OCI-LY7 (cell line): ENCODE results near the gene OR52E5. TPM values are rescaled to one million over a fixed set of nuclear protein-coding genes. Genes with fewer than 3 reads are reported as not detected.

Source experiments
- BruUV-seq: library from RNA; stranded (reverse); fragments of 400-500 nt; replicated peaks from 2 replicates; lab custom pipeline; 2021; lab: Mats Ljungman, UMichigan
- CTCF ChIA-PET: fragments of 300-600 bp; sonication (Branson Sonifier 250); formaldehyde crosslinking; loops from one replicate; lab custom pipeline; 2022; ENCODE audit warnings: antibody characterized with exemption; ENCODE audit not compliant: unreplicated experiment; lab: Charles Lee
- POLR2A ChIA-PET: fragments of 300-600 bp; sonication (Branson Sonifier 250); formaldehyde crosslinking; loops from one replicate; lab custom pipeline; 2022; ENCODE audit warnings: antibody characterized with exemption; lab: Charles Lee
- DNase-seq: peaks from one replicate; pipeline ENCODE4 v3.0.0-alpha.2; 2015; ENCODE audit warnings: low spot score
- H2AFZ ChIP-seq: fragments of 200-600 bp; sonication (generic), shearing (Covaris generic); 2 replicates; pipeline ENCODE4 v1.6.1; 2014; ENCODE audit warnings: mild to moderate bottlenecking, antibody characterized with exemption, low read length, moderate library complexity
- H3K27ac ChIP-seq: fragments of 200-600 bp; sonication (generic); 2 replicates; pipeline ENCODE4 v1.5.1; 2014; ENCODE audit warnings: mixed run types, low read depth, mild to moderate bottlenecking, moderate library complexity, low read length, inconsistent platforms; ENCODE audit not compliant: poor library complexity, severe bottlenecking
- H3K36me3 ChIP-seq: fragments of 200-600 bp; sonication (generic); 2 replicates; pipeline ENCODE4 v1.6.1; 2014; ENCODE audit warnings: mild to moderate bottlenecking, antibody characterized with exemption, low read length, moderate library complexity, mixed read lengths; ENCODE audit not compliant: insufficient read depth
- H3K4me1 ChIP-seq: fragments of 200-600 bp; sonication (generic); 2 replicates; pipeline ENCODE4 v1.5.1; 2014; ENCODE audit warnings: mild to moderate bottlenecking, low read length; ENCODE audit not compliant: insufficient read depth, poor library complexity, severe bottlenecking
- H3K4me2 ChIP-seq: fragments of 200-600 bp; sonication (generic); 2 replicates; pipeline ENCODE4 v1.6.1; 2014; ENCODE audit warnings: mild to moderate bottlenecking, low read length
- H3K4me3 ChIP-seq: fragments of 200-600 bp; sonication (generic); 2 replicates; pipeline ENCODE4 v1.5.1; 2014; ENCODE audit warnings: mild to moderate bottlenecking, low read depth, low read length; ENCODE audit not compliant: poor library complexity, severe bottlenecking
- H3K79me2 ChIP-seq: fragments of 200-600 bp; sonication (generic); 2 replicates; pipeline ENCODE4 v1.6.1; 2016; ENCODE audit warnings: low read depth, mild to moderate bottlenecking, low read length, moderate library complexity, mixed read lengths; ENCODE audit not compliant: insufficient read depth
- H3K9me2 ChIP-seq: fragments of 200-600 bp; sonication (generic); 2 replicates; pipeline ENCODE4 v1.6.1; 2016; ENCODE audit warnings: mild to moderate bottlenecking, low read length, mixed read lengths; ENCODE audit not compliant: insufficient read depth
- H3K9me3 ChIP-seq: fragments of 200-600 bp; sonication (generic); 2 replicates; pipeline ENCODE4 v1.6.1; 2014; ENCODE audit warnings: mild to moderate bottlenecking, mixed run types, low read length, mixed read lengths
- H4K20me1 ChIP-seq: fragments of 200-600 bp; sonication (generic); 2 replicates; pipeline ENCODE4 v1.6.1; 2014; ENCODE audit warnings: mild to moderate bottlenecking, antibody characterized with exemption, low read length, moderate library complexity, mixed read lengths; ENCODE audit not compliant: insufficient read depth
- CTCF ChIP-seq: fragments of 200-600 bp; sonication (generic); conservative IDR thresholded peaks from 2 replicates; pipeline ENCODE4 v1.5.1; 2014; ENCODE audit warnings: mild to moderate bottlenecking, antibody characterized with exemption, low read length, moderate library complexity, mixed read lengths
- EZH2phosphoT487 ChIP-seq: fragments of 200-600 bp; sonication (generic); IDR thresholded peaks from 2 replicates; pipeline ENCODE4 v1.6.1; 2018; ENCODE audit warnings: low read depth, borderline replicate concordance, mild to moderate bottlenecking, mixed run types, antibody characterized with exemption, low read length, moderate library complexity, mixed read lengths
- intact Hi-C: fragments of 100-400 bp; cut with micrococcal nuclease; formaldehyde crosslinking; loops from one replicate; pipeline ENCODE4 v1.10.0; 2022; ENCODE audit not compliant: unreplicated experiment
- total RNA-seq, 2 experiments: library from RNA; depleted of rRNA in 1 of 2; stranded (reverse); fragments of >200 nt in 1 of 2; shearing (Covaris generic) in 1 of 2; gene quantifications; 2 replicates each; pipeline ENCODE4 v1.2.3, GENCODE V29; 2014 to 2022

The OR52E5 gene
- total RNA-seq, 2 experiments from 2014 or later = not detected

GRCh38 chr11:5891216-5891800 lies 1.7 kb upstream of the OR52E5 start:
- H3K36me3 ChIP-seq = no peaks in the 10 kb centered on the region
- H3K4me3 ChIP-seq = no peak overlapping the region
- intact Hi-C loops = no loop called here
- H3K79me2 ChIP-seq = no peaks in the 10 kb centered on the region
- no peaks in the 10 kb centered on the region for H3K9me2 ChIP-seq
- TF ChIP-seq CTCF (peak; percentile 75), EZH2phosphoT487 (no peak)
- no peak overlapping the region for H3K27ac ChIP-seq
- no peaks in the 10 kb centered on the region for H4K20me1 ChIP-seq
- BruUV-seq = no TSS peak
- no peak overlapping the region for H3K4me2 ChIP-seq
- no peaks in the 10 kb centered on the region for H3K9me3 ChIP-seq
- ChIA-PET POLR2A (interaction anchor here (0.6 to 0.7 kb wide), 3 partner anchors 10 to 304 kb away, joined by 3 read pairs; no protein-coding TSS in a partner anchor), CTCF (interaction anchor here (1.0 kb wide), 1 partner anchor 416 kb away, joined by 3 read pairs; no protein-coding TSS in a partner anchor)
- no peaks in the 10 kb centered on the region for H3K4me1 ChIP-seq
- no peak overlapping the region for H2AFZ ChIP-seq
- DNase-seq = peak; percentile 14

- Histone ChIP-seq H3K9me2 (no peaks in the 10 kb centered on the region), H3K36me3 (no peaks in the 10 kb centered on the region), H3K4me1 (no peaks in the 10 kb centered on the region), H3K4me2 (no peak overlapping the region), H3K79me2 (no peaks in the 10 kb centered on the region), H3K9me3 (no peaks in the 10 kb centered on the region), H3K4me3 (no peak overlapping the region), H2AFZ (no peak overlapping the region), H3K27ac (no peak overlapping the region), H4K20me1 (no peaks in the 10 kb centered on the region)
- ChIA-PET CTCF (no interaction called here), POLR2A (no interaction called here)
- no TSS peak for BruUV-seq
- intact Hi-C loops = no loop called here
- no peak for TF ChIP-seq EZH2phosphoT487
- no peak for DNase-seq
Observed at GRCh38 chr11:5899534-5899933, 6.5 kb downstream of the OR52E5 start.

- ChIA-PET CTCF (no interaction called here), POLR2A (no interaction called here)
- Histone ChIP-seq H3K9me3 (no peaks in the 10 kb centered on the region), H3K4me2 (no peak overlapping the region), H3K36me3 (no peaks in the 10 kb centered on the region), H3K79me2 (no peaks in the 10 kb centered on the region), H2AFZ (no peak overlapping the region), H3K9me2 (no peaks in the 10 kb centered on the region), H3K4me3 (no peak overlapping the region), H3K4me1 (no peaks in the 10 kb centered on the region), H3K27ac (no peak overlapping the region), H4K20me1 (no peaks in the 10 kb centered on the region)
- intact Hi-C loops = loop anchor here (10.0 kb wide), 1 partner anchor 64 kb away; no protein-coding TSS in a partner anchor
- no peak for TF ChIP-seq CTCF
- no peak for TF ChIP-seq EZH2phosphoT487
- BruUV-seq = no TSS peak
- no peak for DNase-seq
Observed at GRCh38 chr11:5910540-5910939, 17.5 kb downstream of the OR52E5 start.
